Measurements from ENCODE around the gene PIK3CA. TPM values are rescaled to one million over a fixed set of nuclear protein-coding genes. Genes with fewer than 3 reads are reported as not detected.
A peak's percentile ranks its signal among the peaks of the same experiment; 100 is the strongest.
"Not testable (repeated sequence)": the region's sequence is repeated elsewhere in the genome, so short reads cannot be mapped to it uniquely, and the experiment has no call there.

The PIK3CA gene
- polyA plus RNA-seq, 3 donors: 25.3 to 34.2 (median 28.2) TPM

- DNase-seq (ENCODE audit: extremely low read depth in 1 of 11, low read depth in 9 of 11, low spot score in 4 of 11): no peak
These were observed 34.7 kb downstream of the PIK3CA start for GRCh38 chr3:179182902-179183301.

GRCh38 chr3:179184826-179185225 lies 36.7 kb downstream of the PIK3CA start:
- DNase-seq (ENCODE audit: extremely low read depth in 1 of 11, low read depth in 9 of 11, low spot score in 4 of 11): no peak

GRCh38 chr3:179186426-179186825 lies 38.3 kb downstream of the PIK3CA start:
- no peak for DNase-seq (ENCODE audit: extremely low read depth in 1 of 11, low read depth in 9 of 11, low spot score in 4 of 11)

GRCh38 chr3:179189759-179190158 lies 41.6 kb downstream of the PIK3CA start:
- DNase-seq (ENCODE audit: extremely low read depth in 1 of 11, low read depth in 9 of 11, low spot score in 4 of 11): peak; percentile 48 to 85 (median 65)

- DNase-seq (ENCODE audit: extremely low read depth in 1 of 11, low read depth in 9 of 11, low spot score in 4 of 11): no peak
These were observed 42.4 kb downstream of the PIK3CA start for GRCh38 chr3:179190581-179190980.

- DNase-seq (ENCODE audit: extremely low read depth in 1 of 11, low read depth in 9 of 11, low spot score in 4 of 11): no peak
These were observed 44.4 kb downstream of the PIK3CA start for GRCh38 chr3:179192542-179192941.

- no peak for DNase-seq (ENCODE audit: extremely low read depth in 1 of 11, low read depth in 9 of 11, low spot score in 4 of 11)
These were observed 46.8 kb downstream of the PIK3CA start for GRCh38 chr3:179194931-179195330.

- no peak for DNase-seq (ENCODE audit: extremely low read depth in 1 of 11, low read depth in 9 of 11, low spot score in 4 of 11)
These were observed 47.9 kb downstream of the PIK3CA start for GRCh38 chr3:179196098-179196497.

GRCh38 chr3:179196700-179197099 lies 48.5 kb downstream of the PIK3CA start:
- DNase-seq (ENCODE audit: extremely low read depth in 1 of 11, low read depth in 9 of 11, low spot score in 4 of 11): no peak

- DNase-seq (ENCODE audit: extremely low read depth in 1 of 11, low read depth in 9 of 11, low spot score in 4 of 11): no peak
These were observed 52.6 kb downstream of the PIK3CA start for GRCh38 chr3:179200790-179201189.

GRCh38 chr3:179215550-179215949 lies 67.4 kb downstream of the PIK3CA start:
- not testable (repeated sequence) for DNase-seq (ENCODE audit: extremely low read depth in 1 of 11, low read depth in 9 of 11, low spot score in 4 of 11)

- not testable (repeated sequence) for DNase-seq (ENCODE audit: extremely low read depth in 1 of 11, low read depth in 9 of 11, low spot score in 4 of 11)
These were observed 70.1 kb downstream of the PIK3CA start for GRCh38 chr3:179218213-179218612.

GRCh38 chr3:179223548-179223947 lies 75.4 kb downstream of the PIK3CA start:
- no peak for DNase-seq (ENCODE audit: extremely low read depth in 1 of 11, low read depth in 9 of 11, low spot score in 4 of 11)

GRCh38 chr3:179224584-179224983 lies 76.4 kb downstream of the PIK3CA start:
- no peak for DNase-seq (ENCODE audit: extremely low read depth in 1 of 11, low read depth in 9 of 11, low spot score in 4 of 11)

GRCh38 chr3:179227349-179227748 lies 79.2 kb downstream of the PIK3CA start:
- DNase-seq (ENCODE audit: extremely low read depth in 1 of 11, low read depth in 9 of 11, low spot score in 4 of 11): no peak

GRCh38 chr3:179229177-179229576 lies 81.0 kb downstream of the PIK3CA start:
- no peak for DNase-seq (ENCODE audit: extremely low read depth in 1 of 11, low read depth in 9 of 11, low spot score in 4 of 11)

- DNase-seq (ENCODE audit: extremely low read depth in 1 of 11, low read depth in 9 of 11, low spot score in 4 of 11): no peak
These were observed 84.9 kb downstream of the PIK3CA start for GRCh38 chr3:179233043-179233442.

GRCh38 chr3:179234199-179234598 lies 86.0 kb downstream of the PIK3CA start:
- DNase-seq (ENCODE audit: extremely low read depth in 1 of 11, low read depth in 9 of 11, low spot score in 4 of 11): no peak

GRCh38 chr3:179236669-179237301 lies 88.6 kb downstream of the PIK3CA start:
- DNase-seq (ENCODE audit: extremely low read depth in 1 of 11, low read depth in 9 of 11, low spot score in 4 of 11): no peak

GRCh38 chr3:179240299-179240698 lies 92.1 kb downstream of the PIK3CA start:
- DNase-seq (ENCODE audit: extremely low read depth in 1 of 11, low read depth in 9 of 11, low spot score in 4 of 11): not testable (repeated sequence)

GRCh38 chr3:179242859-179243258 lies 94.7 kb downstream of the PIK3CA start:
- DNase-seq (ENCODE audit: extremely low read depth in 1 of 11, low read depth in 9 of 11, low spot score in 4 of 11): not testable (repeated sequence)

Data from renal cortex interstitium (tissue), 11 donors.